Measurements from ENCODE around the gene LRFN4.

- no peak for TF ChIP-seq CTCF (IDR thresholded peaks at IDR 0.05)
- TF ChIP-seq POLR2A (IDR thresholded peaks at IDR 0.05) = no peak
- TF ChIP-seq EP300 (IDR thresholded peaks at IDR 0.05) = no peak
- no peak for TF ChIP-seq POLR2AphosphoS5 (IDR thresholded peaks at IDR 0.05)
Observed at GRCh38 chr11:66905631-66906030, 48.8 kb downstream of the LRFN4 start.

Measured in upper lobe of left lung (tissue), 4 donors.